IPS DF 6.9 (cell line): Measurements from ENCODE around the gene LIMCH1.
"Not testable (repeated sequence)": the region's sequence is repeated elsewhere in the genome, so short reads cannot be mapped to it uniquely, and the experiment has no call there.

Experiments used
- DNase-seq: peaks from one replicate; pipeline ENCODE4 v3.0.0-alpha.2; 2013; ENCODE audit warnings: low read depth, low spot score
- H3K27ac ChIP-seq: one replicate; pipeline ENCODE4 v1.5.1; 2013; ENCODE audit warnings: low read length, control low read depth
- H3K27me3 ChIP-seq: 2 replicates; pipeline ENCODE4 v1.6.1; 2013; ENCODE audit warnings: mild to moderate bottlenecking, low read length; ENCODE audit not compliant: control insufficient read depth, insufficient read depth
- H3K36me3 ChIP-seq: 2 replicates; pipeline ENCODE4 v1.6.1; 2013; ENCODE audit warnings: low read length; ENCODE audit not compliant: control insufficient read depth, insufficient read depth
- H3K4me1 ChIP-seq: 2 replicates; pipeline ENCODE4 v1.6.1; 2013; ENCODE audit warnings: low read length; ENCODE audit not compliant: control insufficient read depth, insufficient read depth
- H3K4me3 ChIP-seq: 2 replicates; pipeline ENCODE4 v1.5.1; 2013; ENCODE audit warnings: mild to moderate bottlenecking, low read length
- H3K9me3 ChIP-seq: 2 replicates; pipeline ENCODE4 v1.6.1; 2013; ENCODE audit warnings: low read length, inconsistent platforms; ENCODE audit not compliant: control insufficient read depth, insufficient read depth
- WGBS: extraction: QIAGEN DNeasy Blood & Tissue Kit; methylation state at CpG from one replicate; pipeline ENCODE4 v1.1.7; 2013; ENCODE audit warnings: mixed read lengths, missing lambda C conversion rate; ENCODE audit not compliant: insufficient read length, insufficient coverage; 5-methylcytosine and 5-hydroxymethylcytosine counted together

The LIMCH1 gene, protein sequence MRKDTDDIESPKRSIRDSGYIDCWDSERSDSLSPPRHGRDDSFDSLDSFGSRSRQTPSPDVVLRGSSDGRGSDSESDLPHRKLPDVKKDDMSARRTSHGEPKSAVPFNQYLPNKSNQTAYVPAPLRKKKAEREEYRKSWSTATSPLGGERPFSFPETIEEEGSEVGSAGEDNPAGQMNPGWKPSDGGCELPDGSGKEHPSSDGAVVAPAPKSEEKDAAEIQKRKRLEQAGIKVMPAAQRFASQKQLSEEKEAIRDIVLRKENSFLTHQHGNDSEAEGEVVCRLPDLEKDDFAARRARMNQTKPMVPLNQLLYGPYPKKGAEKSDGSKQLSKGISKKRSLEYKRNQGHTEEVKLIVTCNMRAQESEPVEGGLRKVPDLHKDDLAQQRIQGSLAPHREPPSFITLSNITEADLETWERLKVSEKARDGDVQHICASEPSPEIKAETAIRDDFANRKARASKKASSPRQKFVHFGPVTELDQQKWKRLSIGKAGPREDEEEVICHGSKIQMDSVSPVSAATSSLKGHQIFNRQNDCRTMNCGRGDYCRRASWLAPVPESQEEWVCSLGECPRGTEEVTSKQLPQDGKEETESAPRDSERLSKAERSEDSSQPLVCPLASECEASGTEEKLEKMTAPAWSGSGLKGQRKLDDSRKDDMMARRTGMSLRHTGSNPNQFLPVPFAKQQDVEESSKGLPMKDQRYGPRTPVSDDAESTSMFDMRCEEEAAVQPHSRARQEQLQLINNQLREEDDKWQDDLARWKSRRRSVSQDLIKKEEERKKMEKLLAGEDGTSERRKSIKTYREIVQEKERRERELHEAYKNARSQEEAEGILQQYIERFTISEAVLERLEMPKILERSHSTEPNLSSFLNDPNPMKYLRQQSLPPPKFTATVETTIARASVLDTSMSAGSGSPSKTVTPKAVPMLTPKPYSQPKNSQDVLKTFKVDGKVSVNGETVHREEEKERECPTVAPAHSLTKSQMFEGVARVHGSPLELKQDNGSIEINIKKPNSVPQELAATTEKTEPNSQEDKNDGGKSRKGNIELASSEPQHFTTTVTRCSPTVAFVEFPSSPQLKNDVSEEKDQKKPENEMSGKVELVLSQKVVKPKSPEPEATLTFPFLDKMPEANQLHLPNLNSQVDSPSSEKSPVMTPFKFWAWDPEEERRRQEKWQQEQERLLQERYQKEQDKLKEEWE (N-terminal part only)

GRCh38 chr4:41538017-41538733 lies at the start of gene LIMCH1:
Gene LIMCH1, plus strand, starts transcription at chr4:41538157. Its CDS starts 67,839 bp downstream, at chr4:41605996.
- Histone ChIP-seq H3K36me3 (no peaks in the 10 kb centered on the region), H3K27me3 (no peaks in the 10 kb centered on the region), H3K9me3 (no peaks in the 10 kb centered on the region), H3K4me1 (no peaks in the 10 kb centered on the region; the same call in 1 of the 2 replicates), H3K27ac (no peak within 1 kb of the TSS), H3K4me3 (no peak within 1 kb of the TSS)
- no CpG with 5 or more reads among the region's 9 CpGs for WGBS
- peak; percentile 11 for DNase-seq

GRCh38 chr4:41491081-41491576 lies 46.8 kb upstream of the LIMCH1 start:
- H3K9me3 ChIP-seq, DNase-seq, H3K4me3 ChIP-seq, H3K27me3 ChIP-seq, H3K36me3 ChIP-seq, H3K27ac ChIP-seq, H3K4me1 ChIP-seq: not testable (repeated sequence)
- WGBS = no CpG with 5 or more reads among the region's 28 CpGs

- DNase-seq = no peak
- Histone ChIP-seq H3K36me3 (no peaks in the 10 kb centered on the region), H3K9me3 (no peaks in the 10 kb centered on the region), H3K4me1 (no peaks in the 10 kb centered on the region), H3K4me3 (no peak overlapping the region), H3K27me3 (no peaks in the 10 kb centered on the region), H3K27ac (no peak overlapping the region)
Measured at GRCh38 chr4:41496977-41497376, 41.0 kb upstream of the LIMCH1 start.

GRCh38 chr4:41498177-41498576 lies 39.8 kb upstream of the LIMCH1 start:
- no peak for DNase-seq
- Histone ChIP-seq H3K27me3 (no peaks in the 10 kb centered on the region), H3K4me3 (no peak overlapping the region), H3K4me1 (no peaks in the 10 kb centered on the region), H3K9me3 (no peaks in the 10 kb centered on the region), H3K36me3 (no peaks in the 10 kb centered on the region), H3K27ac (no peak overlapping the region)
- WGBS = no CpG with 5 or more reads among the region's 4 CpGs

GRCh38 chr4:41504167-41504818 lies 33.7 kb upstream of the LIMCH1 start:
- no peak overlapping the region for H3K27ac ChIP-seq
- no peak overlapping the region for H3K4me3 ChIP-seq

GRCh38 chr4:41505161-41505661 lies 32.7 kb upstream of the LIMCH1 start:
- Histone ChIP-seq H3K9me3 (no peaks in the 10 kb centered on the region), H3K36me3 (no peaks in the 10 kb centered on the region), H3K27me3 (no peaks in the 10 kb centered on the region), H3K27ac (no peak overlapping the region), H3K4me3 (no peak overlapping the region), H3K4me1 (no peaks in the 10 kb centered on the region)
- no CpG with 5 or more reads among the region's 2 CpGs for WGBS
- DNase-seq = no peak

More at GRCh38 chr4:41504167-41504818, 33.7 kb upstream of the LIMCH1 start:
- Histone ChIP-seq H3K4me1 (no peaks in the 10 kb centered on the region), H3K9me3 (no peaks in the 10 kb centered on the region), H3K36me3 (no peaks in the 10 kb centered on the region), H3K27me3 (no peaks in the 10 kb centered on the region)
- no CpG with 5 or more reads among the region's 2 CpGs for WGBS
- no peak for DNase-seq

- no peaks in the 10 kb centered on the region for H3K36me3 ChIP-seq
- H3K4me1 ChIP-seq = no peaks in the 10 kb centered on the region
- no CpG with 5 or more reads among the region's 2 CpGs for WGBS
- DNase-seq = no peak
- no peak overlapping the region for H3K27ac ChIP-seq
- H3K4me3 ChIP-seq = no peak overlapping the region
- no peaks in the 10 kb centered on the region for H3K27me3 ChIP-seq
- H3K9me3 ChIP-seq = no peaks in the 10 kb centered on the region
Measured at GRCh38 chr4:41506130-41506529, 31.8 kb upstream of the LIMCH1 start.

DNA sequence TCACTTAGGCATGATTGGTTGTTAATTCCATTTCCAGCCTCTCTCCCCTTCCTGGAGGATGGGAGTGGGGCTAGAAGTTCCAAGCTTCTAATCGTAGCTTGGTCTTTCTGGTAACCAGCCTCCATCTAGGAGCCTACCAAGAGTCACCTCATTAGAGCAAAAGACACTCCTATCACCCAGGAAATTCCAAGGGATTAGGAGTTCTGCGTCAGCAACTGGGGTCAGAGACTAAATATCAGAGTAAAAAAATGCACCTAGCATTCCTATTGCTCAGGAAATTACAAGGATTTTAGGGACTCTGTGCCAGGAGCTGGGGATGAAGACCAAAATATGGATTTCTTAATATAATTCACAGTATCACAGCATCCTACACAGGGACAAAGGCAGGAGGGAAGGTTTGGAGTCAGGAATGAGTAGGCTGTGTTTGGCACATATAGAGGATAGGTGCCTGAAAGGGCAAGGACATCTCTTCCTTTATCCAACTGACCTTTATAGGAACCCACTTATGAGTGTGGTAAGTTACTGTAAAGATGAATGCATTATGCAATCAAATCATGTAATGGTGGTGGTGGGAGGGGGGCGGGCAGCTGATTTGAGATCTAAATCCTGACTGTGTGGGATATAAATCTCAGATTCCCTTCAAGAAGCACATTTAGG lies 30.5 kb upstream of the LIMCH1 start:
- no peaks in the 10 kb centered on the region for H3K4me1 ChIP-seq
- H3K4me3 ChIP-seq = no peak overlapping the region
- no peak overlapping the region for H3K27ac ChIP-seq
- H3K36me3 ChIP-seq = no peaks in the 10 kb centered on the region
- no CpG with 5 or more reads among the region's 3 CpGs for WGBS
- no peaks in the 10 kb centered on the region for H3K9me3 ChIP-seq
- no peak for DNase-seq
- no peaks in the 10 kb centered on the region for H3K27me3 ChIP-seq

GRCh38 chr4:41509451-41509866 lies 28.5 kb upstream of the LIMCH1 start:
- Histone ChIP-seq H3K36me3 (no peaks in the 10 kb centered on the region), H3K4me1 (no peaks in the 10 kb centered on the region), H3K4me3 (no peak overlapping the region), H3K27me3 (no peaks in the 10 kb centered on the region), H3K27ac (no peak overlapping the region), H3K9me3 (no peaks in the 10 kb centered on the region)
- no peak for DNase-seq
- no CpG with 5 or more reads among the region's 2 CpGs for WGBS
